ENCODE measurements around the gene DVL1. TPM values are rescaled to one million over a fixed set of nuclear protein-coding genes. Genes with fewer than 3 reads are reported as not detected.

DVL1 gene
- total and polyA plus RNA-seq, 4 donors = 39.2 to 79.1 (median 62.8) TPM

- no peak overlapping the region for H3K27ac ChIP-seq (ENCODE audit: low read depth in 1 of 2, low read length in 1 of 2)
- 42 to 55% methylated on average over 45 of the region's 45 CpGs for WGBS, 2 donors
- H3K27me3 ChIP-seq (ENCODE audit: control insufficient read depth in 3 of 3, insufficient read depth in 3 of 3, low read length in 2 of 3) = peaks cover 0 to 6% (median 0%) of the 10 kb centered on the region in 3 donors
- peak; percentile 70 for ATAC-seq (ENCODE audit: insufficient read depth, low FRiP score)
- peaks cover 0 to 2% (median 0%) of the 10 kb centered on the region in 5 donors for H3K4me1 ChIP-seq (ENCODE audit: control insufficient read depth in 5 of 5, insufficient read depth in 5 of 5, low read length in 5 of 5)
- DNase-seq = peak; percentile 53 to 67 (median 63)
- no peak overlapping the region for H3K4me3 ChIP-seq
- no peak overlapping the region for H3K9ac ChIP-seq (ENCODE audit: insufficient read depth in 1 of 2, low read length in 2 of 2)
- peaks cover 0 to 18% (median 3%) of the 10 kb centered on the region in 4 donors for H3K36me3 ChIP-seq (ENCODE audit: control insufficient read depth in 4 of 4, insufficient read depth in 4 of 4, low read length in 4 of 4)
- H3K9me3 ChIP-seq (ENCODE audit: control insufficient read depth in 4 of 4, insufficient read depth in 3 of 4, low read length in 3 of 4) = no peaks in the 10 kb centered on the region
- TF ChIP-seq, protein P1, sequence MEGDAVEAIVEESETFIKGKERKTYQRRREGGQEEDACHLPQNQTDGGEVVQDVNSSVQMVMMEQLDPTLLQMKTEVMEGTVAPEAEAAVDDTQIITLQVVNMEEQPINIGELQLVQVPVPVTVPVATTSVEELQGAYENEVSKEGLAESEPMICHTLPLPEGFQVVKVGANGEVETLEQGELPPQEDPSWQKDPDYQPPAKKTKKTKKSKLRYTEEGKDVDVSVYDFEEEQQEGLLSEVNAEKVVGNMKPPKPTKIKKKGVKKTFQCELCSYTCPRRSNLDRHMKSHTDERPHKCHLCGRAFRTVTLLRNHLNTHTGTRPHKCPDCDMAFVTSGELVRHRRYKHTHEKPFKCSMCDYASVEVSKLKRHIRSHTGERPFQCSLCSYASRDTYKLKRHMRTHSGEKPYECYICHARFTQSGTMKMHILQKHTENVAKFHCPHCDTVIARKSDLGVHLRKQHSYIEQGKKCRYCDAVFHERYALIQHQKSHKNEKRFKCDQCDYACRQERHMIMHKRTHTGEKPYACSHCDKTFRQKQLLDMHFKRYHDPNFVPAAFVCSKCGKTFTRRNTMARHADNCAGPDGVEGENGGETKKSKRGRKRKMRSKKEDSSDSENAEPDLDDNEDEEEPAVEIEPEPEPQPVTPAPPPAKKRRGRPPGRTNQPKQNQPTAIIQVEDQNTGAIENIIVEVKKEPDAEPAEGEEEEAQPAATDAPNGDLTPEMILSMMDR (IDR thresholded peaks at IDR 0.05; ENCODE audit: control extremely low read depth, extremely low read depth) = peak; percentile 44
Measured at GRCh38 chr1:1291548-1292441, 57.4 kb downstream of the DVL1 start.

DNA sequence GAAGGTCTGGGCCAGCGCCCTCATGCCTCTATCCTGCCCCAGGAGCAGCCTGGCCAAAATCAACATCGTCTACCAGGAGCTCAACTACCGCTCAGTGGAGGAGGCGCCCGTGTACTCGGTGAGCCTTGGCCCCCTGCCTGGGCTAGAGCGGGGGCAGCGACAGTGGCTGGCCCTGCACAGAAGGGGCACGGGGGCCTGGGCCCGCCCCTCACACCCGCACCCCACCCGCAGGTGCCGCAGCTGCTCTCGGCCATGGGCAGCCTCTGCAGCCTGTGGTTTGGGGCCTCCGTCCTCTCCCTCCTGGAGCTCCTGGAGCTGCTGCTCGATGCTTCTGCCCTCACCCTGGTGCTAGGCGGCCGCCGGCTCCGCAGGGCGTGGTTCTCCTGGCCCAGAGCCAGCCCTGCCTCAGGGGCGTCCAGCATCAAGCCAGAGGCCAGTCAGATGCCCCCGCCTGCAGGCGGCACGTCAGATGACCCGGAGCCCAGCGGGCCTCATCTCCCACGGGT lies 58.1 kb downstream of the DVL1 start:
- 48 to 53% methylated on average over 27 to 28 of the region's 28 CpGs for WGBS, 2 donors
- Histone ChIP-seq H3K4me3 (no peak overlapping the region), H3K9me3 (ENCODE audit: control insufficient read depth in 4 of 4, insufficient read depth in 3 of 4, low read length in 3 of 4) (no peaks in the 10 kb centered on the region), H3K4me1 (ENCODE audit: control insufficient read depth in 5 of 5, insufficient read depth in 5 of 5, low read length in 5 of 5) (peaks cover 0 to 2% (median 0%) of the 10 kb centered on the region in 5 donors), H3K36me3 (ENCODE audit: control insufficient read depth in 4 of 4, insufficient read depth in 4 of 4, low read length in 4 of 4) (peaks cover 0 to 18% (median 3%) of the 10 kb centered on the region in 4 donors), H3K27me3 (ENCODE audit: control insufficient read depth in 3 of 3, insufficient read depth in 3 of 3, low read length in 2 of 3) (peaks cover 0 to 6% (median 0%) of the 10 kb centered on the region in 3 donors), H3K27ac (ENCODE audit: low read depth in 1 of 2, low read length in 1 of 2) (no peak overlapping the region), H3K9ac (ENCODE audit: insufficient read depth in 1 of 2, low read length in 2 of 2) (no peak overlapping the region)
- TF ChIP-seq, protein P1 (IDR thresholded peaks at IDR 0.05; ENCODE audit: control extremely low read depth, extremely low read depth) = no peak
- no peak for ATAC-seq (ENCODE audit: insufficient read depth, low FRiP score)
- no peak for DNase-seq

DNA sequence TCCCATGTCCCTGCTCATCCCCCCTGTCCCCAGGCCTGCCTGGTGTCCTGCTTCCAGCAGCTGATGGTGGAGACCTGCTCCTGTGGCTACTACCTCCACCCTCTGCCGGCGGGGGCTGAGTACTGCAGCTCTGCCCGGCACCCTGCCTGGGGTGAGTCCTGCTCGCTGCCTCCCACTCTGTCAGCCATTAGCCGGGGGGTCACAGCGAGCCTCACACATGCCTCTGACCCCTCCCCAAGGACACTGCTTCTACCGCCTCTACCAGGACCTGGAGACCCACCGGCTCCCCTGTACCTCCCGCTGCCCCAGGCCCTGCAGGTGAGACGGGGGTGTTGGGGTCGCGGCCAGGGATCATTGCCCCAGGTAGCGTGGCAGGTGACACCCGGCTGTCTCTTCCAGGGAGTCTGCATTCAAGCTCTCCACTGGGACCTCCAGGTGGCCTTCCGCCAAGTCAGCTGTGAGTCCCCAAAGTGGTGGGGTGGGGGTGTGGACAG lies 58.9 kb downstream of the DVL1 start:
- TF ChIP-seq, protein P1 (IDR thresholded peaks at IDR 0.05; ENCODE audit: control extremely low read depth, extremely low read depth) = peak; percentile 7
- H3K27me3 ChIP-seq (ENCODE audit: control insufficient read depth in 3 of 3, insufficient read depth in 3 of 3, low read length in 2 of 3) = peaks cover 0 to 6% (median 0%) of the 10 kb centered on the region in 3 donors
- no peak overlapping the region for H3K4me3 ChIP-seq
- no peaks in the 10 kb centered on the region for H3K9me3 ChIP-seq (ENCODE audit: control insufficient read depth in 4 of 4, insufficient read depth in 3 of 4, low read length in 3 of 4)
- no peak overlapping the region for H3K27ac ChIP-seq (ENCODE audit: low read depth in 1 of 2, low read length in 1 of 2)
- H3K4me1 ChIP-seq (ENCODE audit: control insufficient read depth in 5 of 5, insufficient read depth in 5 of 5, low read length in 5 of 5) = peaks cover 0 to 2% (median 0%) of the 10 kb centered on the region in 5 donors
- DNase-seq (no peak), ATAC-seq (ENCODE audit: insufficient read depth, low FRiP score) (no peak)
- H3K36me3 ChIP-seq (ENCODE audit: control insufficient read depth in 4 of 4, insufficient read depth in 4 of 4, low read length in 4 of 4) = peaks cover 0 to 12% (median 0%) of the 10 kb centered on the region in 4 donors
- 53 to 59% methylated on average over 15 of the region's 15 CpGs for WGBS, 2 donors
- no peak overlapping the region for H3K9ac ChIP-seq (ENCODE audit: insufficient read depth in 1 of 2, low read length in 2 of 2)

All from lung (tissue), 12 donors.